ENCODE data around the gene TAGLN.
"Not testable (repeated sequence)": the region's sequence is repeated elsewhere in the genome, so short reads cannot be mapped to it uniquely, and the experiment has no call there.

TAGLN gene

DNA sequence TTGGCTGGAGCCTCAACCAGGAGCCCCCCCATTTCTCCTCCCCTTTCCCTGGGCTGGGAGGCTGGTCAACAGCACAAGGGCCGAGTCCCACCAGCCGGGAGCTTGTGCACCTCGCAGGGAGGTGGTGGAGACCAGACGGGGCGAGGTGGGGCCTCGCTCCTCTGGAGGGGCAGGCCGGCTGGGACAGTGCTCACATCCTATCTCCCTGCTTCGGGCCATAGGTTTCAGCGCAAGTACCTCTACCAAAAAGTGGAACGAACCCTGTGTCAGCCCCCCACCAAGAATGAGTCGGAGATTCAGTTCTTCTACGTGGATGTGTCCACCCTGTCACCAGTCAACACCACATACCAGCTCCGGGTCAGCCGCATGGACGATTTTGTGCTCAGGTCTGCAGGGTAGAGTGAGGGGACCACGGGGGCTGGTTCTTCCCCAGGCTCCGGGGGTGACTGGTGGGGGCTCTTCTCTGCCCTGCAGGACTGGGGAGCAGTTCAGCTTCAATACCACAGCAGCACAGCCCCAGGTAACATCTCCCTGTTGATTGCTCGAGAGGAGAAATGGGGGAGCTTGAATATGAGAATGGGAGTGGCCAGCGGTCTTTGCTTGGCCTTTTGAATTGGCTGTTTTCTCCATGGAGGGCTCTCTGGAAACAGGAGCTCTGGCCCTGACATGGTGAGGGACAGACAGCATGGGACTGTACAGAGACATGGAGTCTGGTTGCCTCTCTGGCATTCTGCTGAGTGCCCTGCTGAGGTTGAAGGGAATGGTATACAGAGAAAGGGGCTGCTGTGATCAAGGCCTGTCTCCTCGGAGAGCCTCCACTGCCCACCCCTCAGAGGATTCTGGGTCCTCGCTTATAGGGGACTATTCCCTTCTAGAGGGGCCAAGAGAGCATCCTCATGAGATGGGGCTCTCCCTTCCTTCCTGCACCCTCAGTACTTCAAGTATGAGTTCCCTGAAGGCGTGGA lies 17.3 kb upstream of the TAGLN start:
- DNase-seq: no peak

DNA sequence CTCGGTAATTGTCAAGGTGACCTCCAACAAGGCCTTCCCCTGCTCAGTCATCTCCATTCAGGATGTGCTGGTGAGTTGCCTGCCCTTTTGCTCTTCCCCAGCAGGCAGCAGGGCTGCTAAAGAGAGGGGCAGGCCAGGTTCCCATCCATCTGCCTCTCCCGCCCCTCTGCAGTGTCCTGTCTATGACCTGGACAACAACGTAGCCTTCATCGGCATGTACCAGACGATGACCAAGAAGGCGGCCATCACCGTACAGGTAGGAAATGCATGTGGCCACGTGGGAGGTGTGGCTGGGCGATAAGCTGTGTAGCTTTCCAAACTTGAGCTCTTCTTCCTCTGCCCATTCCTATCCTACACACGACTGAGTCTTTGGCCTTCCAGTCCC lies 16.6 kb upstream of the TAGLN start:
- no peak for DNase-seq

DNA sequence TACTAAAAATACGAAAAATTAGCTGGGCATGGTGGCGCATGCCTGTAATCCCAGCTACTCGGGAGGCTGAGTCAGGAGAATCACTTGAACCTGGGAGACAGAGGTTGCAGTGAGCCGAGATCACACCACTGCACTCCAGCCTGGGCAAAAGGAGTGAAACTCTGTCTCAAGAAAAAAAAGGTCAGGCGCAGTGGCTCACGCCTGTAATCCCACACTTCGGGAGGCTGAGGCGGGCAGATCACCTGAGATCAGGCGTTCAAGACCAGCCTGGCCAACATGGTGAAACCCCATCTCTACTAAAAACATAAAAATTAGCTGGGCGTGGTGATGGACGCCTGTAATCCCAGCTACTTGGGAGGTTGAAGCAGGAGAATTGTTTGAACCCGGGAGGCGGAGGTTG lies 16.0 kb upstream of the TAGLN start:
- DNase-seq: not testable (repeated sequence)

DNA sequence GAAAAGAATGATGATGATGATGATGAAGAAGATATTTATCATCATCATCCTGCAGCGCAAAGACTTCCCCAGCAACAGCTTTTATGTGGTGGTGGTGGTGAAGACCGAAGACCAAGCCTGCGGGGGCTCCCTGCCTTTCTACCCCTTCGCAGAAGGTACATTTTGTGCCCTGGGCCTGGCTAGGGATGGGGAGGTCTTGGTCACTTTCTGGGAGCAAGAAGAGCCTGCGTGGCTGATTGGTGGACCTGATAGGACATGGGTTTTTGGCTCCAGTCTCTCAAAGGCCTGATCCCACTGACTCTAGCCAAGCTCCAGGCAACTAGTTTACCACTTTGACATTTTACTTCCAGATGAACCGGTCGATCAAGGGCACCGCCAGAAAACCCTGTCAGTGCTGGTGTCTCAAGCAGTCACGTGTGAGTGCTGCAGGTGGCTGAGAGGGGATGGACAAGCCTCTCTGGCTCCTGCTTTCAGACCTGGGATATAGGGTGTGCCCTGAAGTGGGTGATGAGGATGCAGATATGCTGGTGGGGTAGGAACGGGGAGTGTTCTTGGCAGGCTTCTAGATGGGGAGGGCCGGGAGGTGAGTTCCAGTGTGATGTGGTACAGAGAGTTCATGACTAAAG lies 15.3 kb upstream of the TAGLN start:
- no peak for DNase-seq

DNA sequence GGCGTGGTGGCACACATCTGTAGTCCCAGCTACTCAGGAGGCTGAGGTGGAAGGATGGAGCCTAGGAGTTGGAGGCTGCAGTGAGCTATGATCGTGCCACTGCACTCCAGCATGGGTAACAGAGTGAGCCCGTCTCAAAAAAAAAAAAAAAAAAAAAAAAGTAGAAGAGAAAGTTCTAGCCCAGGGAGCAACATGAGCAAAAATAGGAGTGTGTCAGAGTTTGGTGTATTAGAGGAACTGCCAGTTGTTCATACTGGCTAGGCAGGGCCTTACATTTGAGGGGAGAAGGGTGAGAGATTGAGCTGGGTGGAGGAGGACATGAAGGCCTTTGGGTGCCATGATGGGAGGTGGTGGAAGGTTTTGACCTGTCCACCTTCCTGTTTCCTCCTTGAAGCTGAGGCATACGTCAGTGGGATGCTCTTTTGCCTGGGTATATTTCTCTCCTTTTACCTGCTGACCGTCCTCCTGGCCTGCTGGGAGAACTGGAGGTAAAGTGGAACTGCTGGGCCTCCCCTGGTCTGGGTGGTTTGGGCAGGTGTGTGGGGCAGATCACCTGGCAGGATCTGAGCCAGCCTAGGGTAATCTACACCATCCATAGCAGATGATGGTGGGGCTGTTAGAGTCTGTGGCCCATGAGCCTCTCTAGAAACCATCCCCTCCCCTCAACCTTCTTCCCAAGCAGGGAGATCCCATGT lies 13.3 kb upstream of the TAGLN start:
- DNase-seq: no peak

DNA sequence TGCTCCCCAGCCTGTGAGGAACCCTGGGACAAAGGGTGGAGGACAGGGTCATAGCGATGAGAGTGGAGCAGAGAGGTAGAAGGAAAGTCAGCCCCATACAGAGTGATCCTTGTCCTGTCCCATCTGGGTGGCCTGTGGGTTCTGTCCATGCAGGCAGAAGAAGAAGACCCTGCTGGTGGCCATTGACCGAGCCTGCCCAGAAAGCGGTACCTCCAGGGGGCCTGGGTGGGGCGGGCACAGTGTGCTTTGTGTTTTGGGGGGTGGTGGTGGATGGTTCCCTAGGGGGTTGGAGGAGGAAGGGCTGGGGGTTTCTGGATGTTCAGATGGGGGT lies 12.8 kb upstream of the TAGLN start:
- DNase-seq: no peak

DNA sequence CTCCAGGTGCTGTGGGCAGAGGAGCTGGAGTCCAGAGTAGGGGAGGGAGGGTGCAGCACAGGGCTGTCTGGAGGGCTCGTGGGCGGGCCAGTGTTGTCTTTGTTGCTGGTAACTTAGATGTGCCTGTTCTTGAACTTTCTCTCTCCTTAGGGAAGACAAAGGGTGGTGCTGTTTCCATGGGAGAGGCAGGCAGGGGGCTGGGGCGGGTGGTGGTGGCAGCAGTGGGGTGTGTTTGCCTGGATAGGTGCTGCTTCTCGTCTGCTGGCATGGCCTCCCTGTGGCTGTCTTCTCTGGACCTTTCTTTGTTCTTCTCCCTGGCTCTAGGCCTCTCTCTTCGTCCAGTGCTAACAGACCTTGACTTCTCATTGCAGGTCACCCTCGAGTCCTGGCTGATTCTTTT lies 12.2 kb upstream of the TAGLN start:
- no peak for DNase-seq

DNA sequence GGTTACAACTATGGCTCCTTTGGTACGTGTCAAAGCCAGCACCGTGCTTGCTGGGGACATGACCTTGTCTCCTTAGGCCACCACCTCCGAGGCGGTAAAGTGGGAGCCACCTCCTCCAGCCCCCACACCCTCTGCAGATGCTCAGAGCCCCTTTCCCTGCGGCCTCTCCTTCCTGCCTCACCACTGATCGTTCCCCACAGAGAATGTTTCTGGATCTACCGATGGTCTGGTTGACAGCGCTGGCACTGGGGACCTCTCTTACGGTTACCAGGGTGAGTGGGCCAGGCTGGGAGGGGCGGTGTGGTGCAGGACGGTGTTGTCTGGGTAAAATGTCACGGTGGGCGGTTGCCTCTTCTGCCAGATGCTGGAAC lies 11.8 kb upstream of the TAGLN start:
- no peak for DNase-seq

DNA sequence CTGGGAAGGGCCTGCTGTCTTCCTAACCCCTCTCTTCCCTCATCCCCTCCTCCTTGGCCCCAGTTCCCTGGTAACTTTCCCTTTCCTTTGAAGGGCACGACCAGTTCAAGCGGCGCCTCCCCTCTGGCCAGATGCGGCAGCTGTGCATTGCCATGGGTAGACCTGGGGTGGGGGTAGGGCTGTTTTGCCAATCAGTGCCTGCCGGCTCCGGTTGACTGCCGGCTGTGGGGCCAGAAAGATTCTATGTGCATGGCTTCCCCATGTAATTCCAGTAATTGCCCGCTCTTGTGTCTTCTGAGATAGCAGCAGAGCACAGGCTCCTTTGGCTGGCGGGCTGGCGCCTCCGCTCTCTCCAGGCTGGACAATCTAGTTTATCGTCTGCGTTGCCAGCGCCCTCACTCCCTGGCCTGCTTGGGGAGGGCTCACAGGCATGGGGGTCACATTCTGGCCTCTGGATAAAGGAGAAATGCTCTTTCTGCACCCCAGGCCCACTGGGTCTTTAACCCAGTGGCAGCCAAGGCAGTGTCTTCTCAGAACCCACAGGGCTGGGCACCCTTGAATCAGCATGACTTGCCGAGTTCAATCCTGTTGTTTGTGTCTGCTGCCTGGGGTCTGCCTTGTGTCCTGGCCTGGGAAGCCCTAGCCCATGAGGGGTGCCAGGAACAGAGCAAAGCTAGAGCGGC lies 11.2 kb upstream of the TAGLN start:
- no peak for DNase-seq

DNA sequence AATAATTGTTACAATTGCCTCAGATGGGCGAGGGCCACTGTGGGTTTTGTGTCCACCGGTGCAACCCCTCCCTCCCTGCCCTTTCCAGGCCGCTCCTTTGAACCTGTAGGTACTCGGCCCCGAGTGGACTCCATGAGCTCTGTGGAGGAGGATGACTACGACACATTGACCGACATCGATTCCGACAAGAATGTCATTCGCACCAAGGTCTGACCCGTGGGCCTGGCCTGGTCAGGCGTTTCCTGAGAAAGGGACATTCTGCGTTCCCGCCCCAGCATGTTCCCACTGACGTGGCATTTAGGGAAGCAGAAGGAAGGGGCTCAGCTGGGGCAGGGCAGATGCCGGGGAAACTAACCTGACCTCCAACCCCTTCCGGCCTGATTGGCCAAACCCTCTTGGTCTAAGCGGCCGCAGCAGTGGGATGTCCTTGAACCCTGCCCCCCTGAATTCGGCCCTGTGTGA lies 10.5 kb upstream of the TAGLN start:
- no peak for DNase-seq

DNA sequence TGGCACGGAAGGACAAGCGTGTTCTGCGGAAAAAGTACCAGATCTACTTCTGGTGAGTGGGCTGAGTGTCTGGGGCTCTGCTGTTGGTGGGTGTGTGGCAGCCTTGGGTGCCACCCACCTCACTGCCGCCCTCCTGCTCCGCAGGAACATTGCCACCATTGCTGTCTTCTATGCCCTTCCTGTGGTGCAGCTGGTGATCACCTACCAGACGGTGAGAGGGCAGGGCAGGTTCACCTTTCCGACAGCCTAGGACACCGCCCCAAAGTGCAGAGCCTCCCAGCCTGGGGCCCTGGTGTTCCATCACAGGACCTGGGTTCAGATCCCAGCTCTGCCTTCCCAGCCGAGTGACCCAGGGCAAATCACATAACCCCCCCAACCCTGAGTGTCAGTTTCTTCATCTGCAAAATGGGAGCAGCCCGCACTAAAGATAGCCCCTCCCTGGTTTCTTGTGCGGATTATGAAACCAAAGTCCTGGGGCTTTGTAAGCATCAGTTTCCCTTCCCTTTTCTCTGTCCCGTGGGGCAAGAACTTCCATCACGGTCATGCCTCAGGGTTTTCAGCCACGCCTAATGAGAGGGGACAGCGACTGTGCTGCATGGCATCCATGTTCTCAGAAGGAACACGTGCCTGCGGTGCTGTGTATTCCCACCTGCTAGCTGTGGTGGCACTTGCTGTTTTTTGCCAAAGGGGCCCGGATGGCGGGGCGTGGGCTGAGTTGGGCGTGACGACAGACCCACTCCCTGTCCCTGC lies 9.8 kb upstream of the TAGLN start:
- no peak for DNase-seq

DNA sequence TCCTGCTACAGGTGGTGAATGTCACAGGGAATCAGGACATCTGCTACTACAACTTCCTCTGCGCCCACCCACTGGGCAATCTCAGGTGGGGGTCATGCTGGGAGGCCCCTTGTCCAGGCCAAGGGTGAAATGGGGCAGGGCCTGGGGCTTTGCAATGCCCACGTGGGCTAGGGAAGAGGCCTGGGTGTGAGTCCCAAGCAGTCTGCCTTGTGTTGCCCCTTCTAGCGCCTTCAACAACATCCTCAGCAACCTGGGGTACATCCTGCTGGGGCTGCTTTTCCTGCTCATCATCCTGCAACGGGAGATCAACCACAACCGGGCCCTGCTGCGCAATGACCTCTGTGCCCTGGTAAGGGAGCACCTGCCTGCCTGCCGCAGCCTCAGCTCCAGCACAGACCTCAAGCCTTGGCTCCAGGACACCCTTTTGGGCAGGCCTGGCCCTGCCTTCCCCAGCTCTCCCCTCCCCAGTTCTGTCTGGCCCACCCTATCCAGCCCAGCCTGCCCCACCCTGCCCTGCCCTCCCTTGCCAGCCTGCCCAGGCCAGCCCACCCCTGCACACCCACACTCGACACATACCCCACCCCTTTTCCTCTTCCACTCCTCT lies 9.1 kb upstream of the TAGLN start:
- no peak for DNase-seq

DNA sequence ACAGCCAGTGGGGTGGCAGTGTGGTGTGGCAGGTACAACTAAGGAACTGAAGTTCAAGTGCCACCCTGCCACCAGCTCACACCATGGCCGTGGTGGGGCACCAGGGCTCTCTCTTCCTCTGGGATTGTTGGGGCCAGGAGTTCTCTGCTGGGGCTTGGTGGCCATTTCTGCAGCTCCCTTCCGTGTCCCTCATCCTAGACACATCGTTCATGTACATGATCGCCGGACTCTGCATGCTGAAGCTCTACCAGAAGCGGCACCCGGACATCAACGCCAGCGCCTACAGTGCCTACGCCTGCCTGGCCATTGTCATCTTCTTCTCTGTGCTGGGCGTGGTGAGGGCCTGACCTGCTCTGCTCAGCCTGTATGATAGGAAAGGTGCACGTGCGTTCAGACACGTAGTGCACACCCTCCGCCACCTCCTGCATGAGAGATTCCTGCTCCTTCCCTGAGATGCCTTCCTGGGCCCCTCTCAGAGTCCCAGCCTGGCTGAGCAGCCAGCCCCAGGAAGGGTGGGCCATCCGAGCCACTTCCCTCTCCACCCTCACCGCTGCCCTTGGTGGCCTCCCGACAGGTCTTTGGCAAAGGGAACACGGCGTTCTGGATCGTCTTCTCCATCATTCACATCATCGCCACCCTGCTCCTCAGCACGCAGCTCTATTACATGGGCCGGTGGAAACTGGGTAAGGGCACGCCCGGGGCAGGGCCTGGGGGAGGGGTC lies 7.3 kb upstream of the TAGLN start:
- DNase-seq: no peak

DNA sequence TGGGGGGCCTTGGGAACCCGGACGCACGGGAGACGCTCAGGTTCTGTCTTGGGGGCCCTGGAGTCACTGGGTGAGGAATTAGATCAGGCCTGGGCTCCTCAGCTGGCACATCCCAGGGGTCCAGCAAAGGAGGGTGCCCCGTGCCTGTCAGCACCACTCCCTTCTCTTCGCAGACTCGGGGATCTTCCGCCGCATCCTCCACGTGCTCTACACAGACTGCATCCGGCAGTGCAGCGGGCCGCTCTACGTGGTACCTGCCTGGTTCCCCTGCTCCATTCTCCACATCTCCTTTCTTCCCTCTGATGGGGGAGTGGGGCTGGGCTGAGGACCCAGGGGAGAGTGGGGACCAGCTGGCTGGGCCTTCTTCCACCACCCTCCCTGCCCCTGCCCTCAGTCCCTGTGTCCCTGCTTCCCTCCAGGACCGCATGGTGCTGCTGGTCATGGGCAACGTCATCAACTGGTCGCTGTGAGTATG lies 6.7 kb upstream of the TAGLN start:
- DNase-seq: no peak

DNA sequence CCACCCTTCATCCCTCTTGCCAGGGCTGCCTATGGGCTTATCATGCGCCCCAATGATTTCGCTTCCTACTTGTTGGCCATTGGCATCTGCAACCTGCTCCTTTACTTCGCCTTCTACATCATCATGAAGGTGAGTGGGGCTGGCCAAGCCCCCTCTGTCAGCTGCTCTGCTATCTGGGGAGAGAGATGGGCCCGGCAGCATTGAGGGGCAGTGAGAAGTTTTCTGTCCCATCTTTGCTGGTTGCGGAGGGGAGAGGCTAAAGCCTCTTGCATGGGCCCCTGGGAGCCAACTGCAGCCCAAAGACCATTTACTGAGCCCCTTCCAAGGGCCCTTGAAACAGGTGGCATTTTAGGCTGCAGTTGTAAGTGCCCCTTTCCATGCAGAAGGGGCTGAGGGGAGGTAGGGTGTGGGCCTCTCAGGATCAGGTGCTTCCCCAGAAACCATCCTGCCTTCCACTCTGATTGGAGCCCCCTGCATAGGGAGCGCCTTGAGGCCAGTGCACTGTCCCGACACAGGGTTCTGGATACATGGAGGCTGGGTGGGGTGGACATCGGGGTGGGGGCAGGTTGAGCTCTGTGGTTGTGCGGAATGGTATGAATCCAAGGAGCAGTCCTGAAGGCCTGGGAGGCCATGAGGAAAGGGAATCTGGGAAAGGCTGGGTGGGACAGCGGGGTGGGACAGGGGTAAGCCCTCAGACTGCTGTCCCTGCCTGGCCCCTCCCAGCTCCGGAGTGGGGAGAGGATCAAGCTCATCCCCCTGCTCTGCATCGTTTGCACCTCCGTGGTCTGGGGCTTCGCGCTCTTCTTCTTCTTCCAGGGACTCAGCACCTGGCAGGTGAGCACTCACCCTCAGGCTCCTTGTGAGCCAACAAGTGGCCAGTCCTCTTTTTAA lies 5.8 kb upstream of the TAGLN start:
- DNase-seq: no peak

DNA sequence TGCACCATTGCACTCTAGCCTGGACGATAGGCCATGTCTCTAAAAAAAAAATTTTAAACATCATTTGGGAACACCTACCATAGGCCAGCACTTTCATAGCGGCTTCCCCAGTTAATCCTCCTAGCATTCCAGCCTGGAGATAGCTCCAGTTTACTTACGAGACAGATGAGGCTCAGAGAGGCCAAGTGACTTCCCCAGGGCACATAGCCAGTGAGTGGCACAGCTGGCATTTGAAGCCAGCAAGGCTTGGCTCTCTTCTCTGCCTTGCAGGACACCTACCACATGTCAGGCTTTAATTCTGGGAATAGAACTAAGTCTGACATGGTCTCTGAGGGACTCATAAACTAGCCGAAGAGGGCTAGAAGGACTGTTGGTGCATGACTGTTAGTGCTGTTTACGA lies 4.9 kb upstream of the TAGLN start:
- DNase-seq: no peak

DNA sequence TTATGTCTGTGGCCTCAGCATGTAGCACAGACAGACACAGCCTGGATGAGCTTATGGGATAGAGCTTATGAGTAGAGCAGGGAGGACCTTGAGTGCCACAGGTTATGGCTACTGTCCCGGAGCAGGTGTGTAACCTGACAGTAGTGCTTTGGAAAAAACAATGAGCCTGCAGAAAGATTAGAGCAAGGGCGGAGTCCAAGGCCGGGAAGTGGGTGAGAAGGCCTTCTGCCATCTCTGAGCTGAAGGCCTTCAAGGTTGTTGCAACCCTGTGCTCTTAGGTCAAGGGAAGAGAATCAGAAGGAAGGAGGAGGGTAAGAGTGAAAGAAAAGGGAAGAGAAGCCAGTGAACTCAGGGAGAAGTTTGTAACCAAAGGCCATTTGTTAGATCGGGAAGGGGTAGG lies 3.9 kb upstream of the TAGLN start:
- no peak for DNase-seq

DNA sequence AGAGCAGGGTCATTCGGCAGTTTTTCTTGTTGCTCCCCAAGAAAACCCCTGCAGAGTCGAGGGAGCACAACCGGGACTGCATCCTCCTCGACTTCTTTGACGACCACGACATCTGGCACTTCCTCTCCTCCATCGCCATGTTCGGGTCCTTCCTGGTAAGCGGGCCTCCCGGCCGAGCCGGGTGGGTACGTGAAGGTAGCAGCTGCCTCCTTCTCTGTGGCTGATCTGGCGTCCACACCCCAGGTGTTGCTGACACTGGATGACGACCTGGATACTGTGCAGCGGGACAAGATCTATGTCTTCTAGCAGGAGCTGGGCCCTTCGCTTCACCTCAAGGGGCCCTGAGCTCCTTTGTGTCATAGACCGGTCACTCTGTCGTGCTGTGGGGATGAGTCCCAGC lies 3.4 kb upstream of the TAGLN start:
- no peak for DNase-seq

DNA sequence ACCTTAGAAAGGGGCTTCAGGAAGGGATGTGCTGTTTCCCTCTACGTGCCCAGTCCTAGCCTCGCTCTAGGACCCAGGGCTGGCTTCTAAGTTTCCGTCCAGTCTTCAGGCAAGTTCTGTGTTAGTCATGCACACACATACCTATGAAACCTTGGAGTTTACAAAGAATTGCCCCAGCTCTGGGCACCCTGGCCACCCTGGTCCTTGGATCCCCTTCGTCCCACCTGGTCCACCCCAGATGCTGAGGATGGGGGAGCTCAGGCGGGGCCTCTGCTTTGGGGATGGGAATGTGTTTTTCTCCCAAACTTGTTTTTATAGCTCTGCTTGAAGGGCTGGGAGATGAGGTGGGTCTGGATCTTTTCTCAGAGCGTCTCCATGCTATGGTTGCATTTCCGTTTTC lies 2.2 kb upstream of the TAGLN start:
- no peak for DNase-seq
